ENCODE measurements around the gene VANGL1.
A peak's percentile ranks its signal among the peaks of the same experiment; 100 is the strongest.

VANGL1 gene

DNA sequence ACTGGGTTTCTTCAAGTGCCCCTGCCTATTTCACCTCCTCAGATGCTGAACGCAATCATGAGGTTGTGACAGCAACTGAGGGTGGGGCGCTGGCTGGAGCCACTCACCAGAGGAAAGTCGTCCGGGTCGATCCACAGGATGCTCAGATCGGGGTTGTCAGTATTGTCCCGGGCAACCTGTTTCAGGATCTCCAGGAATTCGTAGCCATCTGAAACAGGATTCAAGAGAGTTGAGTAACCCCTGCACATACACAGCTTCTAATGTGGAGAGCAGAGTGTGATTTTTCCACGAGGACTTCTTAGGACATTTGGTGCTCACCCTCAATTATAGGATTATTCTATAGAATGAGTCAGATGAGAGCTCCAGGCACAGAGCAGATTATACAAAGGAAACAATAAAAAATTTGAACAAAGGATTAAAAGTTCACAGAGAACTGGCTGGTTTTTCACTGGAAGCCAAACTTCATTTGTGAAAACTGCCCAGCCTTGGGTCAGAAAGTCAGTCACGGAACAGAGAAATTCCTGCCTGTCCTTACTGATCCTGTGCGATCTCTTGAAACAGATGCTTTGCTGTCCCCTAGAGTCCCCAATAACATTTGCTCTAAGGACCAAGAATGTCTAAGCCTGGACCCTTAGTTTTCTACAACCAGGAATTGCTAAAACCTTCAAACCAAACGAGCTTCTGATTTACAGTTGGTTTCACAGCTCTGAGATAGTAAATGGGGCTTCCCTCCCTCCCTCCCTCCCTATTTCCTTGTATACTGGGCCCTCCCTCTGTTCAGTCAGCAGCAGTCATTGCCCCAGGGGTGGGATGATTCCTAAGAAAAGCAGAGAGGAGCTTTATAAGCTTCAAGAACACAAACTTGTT lies 63.5 kb downstream of the VANGL1 start:
- no peak for DNase-seq (ENCODE audit: low spot score)

DNA sequence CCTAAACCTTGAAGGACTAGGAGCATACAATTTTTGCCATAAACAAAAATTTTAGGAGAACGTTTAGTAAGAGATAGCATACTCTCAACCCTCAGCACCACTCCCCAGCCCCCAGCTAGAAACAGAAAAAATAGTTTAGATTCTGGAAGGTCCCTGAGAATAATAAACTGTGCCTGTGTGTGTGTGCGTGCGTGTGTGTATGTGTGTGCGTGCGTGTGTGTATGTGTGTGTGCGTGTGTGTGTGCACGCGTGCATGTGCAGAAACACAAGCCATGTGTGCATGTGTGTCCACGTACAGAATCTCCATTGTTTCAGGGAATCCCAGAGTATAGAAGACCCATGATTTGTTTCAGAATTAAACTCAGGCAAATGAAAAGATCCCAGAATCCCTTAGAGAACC lies 64.2 kb downstream of the VANGL1 start:
- no peak for DNase-seq (ENCODE audit: low spot score)

DNA sequence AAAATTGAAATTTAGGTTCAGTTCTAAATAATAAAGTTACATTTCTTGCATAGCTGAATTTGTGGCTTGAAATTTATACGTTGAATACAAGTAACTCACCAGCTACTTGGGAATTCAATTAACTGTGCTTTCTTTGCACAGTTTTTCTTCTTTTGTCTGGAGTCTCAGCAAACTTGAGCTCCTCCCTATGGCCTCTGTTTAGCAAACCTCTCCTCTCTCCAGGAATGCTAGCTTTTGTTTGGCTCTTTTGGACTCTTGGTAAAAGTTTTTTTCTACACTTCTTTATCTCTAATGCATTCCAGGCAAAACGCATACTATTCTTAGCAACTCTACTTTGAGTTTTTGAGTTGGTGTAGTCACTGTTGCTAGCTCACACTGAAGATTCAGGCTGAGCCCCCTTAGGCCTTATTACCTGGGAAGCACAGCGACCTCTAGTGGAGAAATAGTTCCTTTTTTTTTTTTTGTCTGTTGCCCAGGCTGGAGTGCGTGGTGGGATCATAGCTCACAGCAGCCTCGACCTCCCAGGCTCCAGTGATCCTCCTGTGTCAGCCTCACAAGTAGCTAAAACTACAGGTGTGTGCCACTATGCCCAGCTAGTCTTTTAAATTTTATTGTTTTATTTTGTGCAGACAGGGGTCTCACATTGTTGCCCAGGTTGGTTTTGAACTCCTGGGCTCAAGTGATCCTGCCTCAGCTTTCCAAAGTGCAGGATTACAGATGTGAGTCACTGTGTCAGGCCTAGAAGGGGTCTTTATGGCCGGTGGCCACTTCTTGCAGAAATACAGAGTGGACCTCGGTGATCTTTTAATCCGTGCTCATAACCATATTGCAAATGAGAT lies 65.0 kb downstream of the VANGL1 start:
- peak; percentile 31 for DNase-seq (ENCODE audit: low spot score)

DNA sequence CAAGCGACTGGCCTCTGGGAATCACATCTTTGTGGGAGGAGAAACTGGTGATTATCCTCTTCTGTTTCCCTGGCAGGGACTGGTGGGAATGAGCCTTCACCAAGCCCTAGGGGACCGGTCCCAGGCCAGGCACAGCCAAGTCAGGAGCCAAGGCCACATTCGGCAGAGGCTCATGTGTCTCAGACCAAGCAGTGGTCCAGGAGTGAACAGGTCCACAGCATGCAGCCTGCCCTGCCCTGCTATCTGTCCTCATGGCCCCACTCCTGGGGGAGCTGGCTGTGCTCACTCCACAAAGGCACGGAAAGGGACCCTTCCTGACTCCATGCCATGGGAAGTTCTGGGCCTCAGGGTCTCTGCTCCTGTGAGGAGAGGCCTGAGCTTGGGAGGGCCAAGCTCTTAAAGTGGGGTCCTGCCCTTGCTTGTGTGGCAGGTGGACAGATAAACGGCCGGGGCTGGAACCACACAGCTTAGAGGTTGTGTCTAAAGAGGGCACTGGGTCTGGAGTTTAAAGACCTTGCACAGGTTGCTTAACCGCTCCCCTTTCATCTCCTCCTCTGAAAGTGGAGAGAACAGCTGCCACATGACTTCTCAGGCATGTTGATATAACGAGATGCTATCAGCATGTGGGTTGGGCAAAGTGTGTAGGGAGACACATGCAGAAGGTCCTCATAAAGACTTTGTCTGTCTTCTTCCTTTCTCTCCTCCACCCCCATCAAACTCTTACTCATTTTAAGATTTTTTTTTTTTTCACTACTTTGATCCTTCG lies 69.3 kb downstream of the VANGL1 start:
- peak; percentile 10 for DNase-seq (ENCODE audit: low spot score)

DNA sequence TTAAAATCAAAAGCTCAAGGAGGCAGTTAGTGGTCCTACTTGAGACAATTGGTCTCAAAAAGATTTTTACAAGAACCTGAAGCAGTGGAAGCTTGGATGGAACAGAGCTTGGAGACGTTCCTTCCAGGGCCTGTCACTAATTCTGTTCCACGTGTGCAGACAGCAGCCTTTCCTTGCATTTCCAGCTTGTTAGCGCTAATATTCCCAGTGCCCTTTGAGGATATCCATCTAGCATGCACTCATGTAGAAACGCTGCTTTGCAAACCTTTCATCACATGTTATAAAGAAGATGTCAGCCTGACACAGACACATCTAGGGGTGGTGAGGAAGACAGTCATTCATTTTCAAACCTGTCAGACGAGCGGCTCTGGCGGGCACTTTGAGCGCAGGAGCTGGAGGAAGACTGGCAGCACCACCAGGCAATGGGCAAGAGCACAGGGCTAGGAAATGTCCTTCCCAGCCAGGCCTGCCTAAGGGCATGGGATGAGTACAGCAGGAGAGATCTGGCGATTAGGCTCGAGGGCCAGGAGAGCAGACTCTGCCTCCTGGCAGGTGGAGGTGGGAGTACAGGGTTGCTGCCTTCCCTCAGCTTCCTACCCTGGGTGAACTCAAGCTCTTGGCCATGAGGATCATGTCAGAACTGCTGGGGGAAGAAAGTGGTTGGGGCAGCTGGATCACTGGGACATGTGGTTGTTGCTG lies 71.3 kb downstream of the VANGL1 start:
- no peak for DNase-seq (ENCODE audit: low spot score)

DNA sequence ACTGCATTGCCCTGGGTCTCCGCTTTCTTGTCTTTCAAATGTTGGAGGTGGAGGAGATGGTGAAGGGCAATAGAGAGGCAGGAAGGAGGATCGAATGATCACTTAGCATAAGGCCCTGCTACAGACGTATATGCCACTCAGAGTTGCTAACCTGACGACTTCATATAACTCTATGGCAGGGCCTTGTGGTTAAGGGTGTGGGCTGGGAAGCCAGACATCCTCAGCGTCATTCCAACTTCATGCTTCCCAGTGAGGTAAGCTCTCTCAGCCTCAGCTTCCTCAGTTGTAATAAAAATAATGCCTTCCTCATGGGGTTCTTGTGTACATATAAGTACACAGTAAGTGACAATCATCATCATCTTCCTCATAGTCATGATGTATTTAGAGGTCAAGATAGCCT lies 72.1 kb downstream of the VANGL1 start:
- DNase-seq (ENCODE audit: low spot score): no peak

DNA sequence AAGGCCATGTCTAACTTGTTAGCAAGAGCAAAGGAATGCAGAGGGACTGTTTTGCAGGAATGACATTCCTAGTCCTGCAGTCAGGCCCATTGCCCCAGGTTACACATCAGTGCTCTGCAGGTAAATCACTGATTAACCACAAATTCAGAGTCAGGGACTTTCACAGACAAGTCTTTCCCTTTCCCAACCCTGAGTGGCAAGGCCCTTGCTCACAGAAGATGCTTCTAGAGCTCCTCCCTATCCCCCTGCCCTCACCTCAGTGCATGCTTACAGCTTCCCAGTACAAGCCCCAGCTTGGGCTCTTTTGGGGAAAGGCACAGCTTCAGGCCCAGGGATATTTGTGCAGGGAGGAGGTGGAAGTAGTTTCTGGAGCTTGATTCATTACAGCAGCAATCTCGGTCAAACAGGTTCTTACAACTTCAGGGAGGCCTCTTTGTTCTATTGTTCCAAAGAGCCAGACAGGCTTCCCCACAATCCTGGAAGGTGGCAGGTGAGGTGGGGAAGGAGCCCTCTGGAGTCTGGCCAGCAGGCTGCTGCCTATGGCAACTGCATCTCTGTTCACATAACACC lies 72.9 kb downstream of the VANGL1 start:
- DNase-seq (ENCODE audit: low spot score): no peak

DNA sequence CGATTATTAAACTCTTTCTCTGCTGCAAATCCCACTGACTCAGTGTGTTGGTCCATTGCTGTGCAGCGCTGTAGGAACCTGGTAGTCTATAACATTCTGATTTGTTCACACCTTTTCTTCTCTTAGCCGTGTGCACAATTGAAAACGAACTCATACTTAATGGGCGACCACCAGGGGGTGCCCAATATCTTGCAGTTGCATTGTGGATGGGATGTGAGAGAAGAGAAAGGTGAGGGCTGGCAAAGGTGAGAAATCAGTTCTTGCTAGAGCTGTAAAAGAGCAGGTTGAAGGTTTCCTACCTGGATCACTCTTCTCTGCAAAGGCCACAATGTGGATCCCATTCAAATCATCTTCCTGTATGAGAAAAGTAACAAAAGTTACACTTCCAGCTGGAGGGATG lies 75.8 kb downstream of the VANGL1 start:
- DNase-seq (ENCODE audit: low spot score): peak; percentile 11

DNA sequence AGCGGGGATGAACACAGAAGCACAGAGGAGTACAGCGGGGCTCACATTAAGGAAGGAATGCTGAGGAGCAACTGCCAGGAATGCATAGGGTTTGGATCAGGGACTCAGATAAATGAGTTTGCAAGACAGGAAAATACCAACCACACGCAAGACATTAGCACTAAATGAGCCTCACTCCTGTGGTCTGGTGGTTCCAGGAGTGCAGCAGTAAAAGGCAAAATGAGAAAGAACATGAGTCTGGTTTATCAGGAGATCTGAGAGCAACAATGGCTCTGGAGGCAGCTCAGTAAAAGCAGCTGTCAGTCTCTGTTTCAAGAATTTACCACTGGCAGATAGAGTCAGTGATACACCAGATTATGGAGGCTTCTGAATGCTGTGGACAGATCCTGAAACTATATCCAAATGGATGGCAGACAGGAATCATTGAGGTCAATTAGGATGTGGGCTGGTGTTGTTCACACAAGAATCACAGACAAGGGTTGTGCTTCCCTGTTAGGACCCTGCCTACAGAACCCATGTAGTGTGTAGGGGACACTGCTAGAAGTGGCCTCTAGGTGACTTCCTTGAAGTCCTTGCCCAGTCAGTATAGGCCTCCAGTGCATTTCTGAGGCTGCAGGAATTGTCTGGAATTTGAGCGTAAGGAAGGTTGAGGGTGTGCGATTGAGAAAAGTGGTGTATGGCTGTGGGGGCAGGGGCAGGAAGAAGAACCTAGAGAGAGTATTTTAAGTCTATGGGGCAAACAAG lies 76.4 kb downstream of the VANGL1 start:
- DNase-seq (ENCODE audit: low spot score): no peak

DNA sequence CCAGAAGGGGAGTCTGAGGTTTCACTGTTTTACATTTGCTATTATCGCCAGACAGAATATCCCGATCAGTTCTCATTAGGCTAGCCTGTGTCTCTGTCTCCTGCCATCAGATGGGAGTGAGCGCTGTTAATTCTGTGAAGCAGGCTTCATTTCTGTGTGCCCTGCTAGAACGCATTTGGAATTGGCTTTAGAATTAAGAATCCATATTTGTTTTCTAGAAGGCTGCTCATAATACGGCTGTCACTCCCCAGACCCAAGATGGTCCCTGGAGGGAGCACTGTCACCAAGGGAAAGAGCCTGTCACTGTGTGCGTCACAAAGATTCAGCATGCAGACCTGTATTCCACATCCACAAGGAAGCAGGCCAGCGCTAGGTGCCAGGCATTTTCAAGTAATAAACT lies 77.5 kb downstream of the VANGL1 start:
- no peak for DNase-seq (ENCODE audit: low spot score)

DNA sequence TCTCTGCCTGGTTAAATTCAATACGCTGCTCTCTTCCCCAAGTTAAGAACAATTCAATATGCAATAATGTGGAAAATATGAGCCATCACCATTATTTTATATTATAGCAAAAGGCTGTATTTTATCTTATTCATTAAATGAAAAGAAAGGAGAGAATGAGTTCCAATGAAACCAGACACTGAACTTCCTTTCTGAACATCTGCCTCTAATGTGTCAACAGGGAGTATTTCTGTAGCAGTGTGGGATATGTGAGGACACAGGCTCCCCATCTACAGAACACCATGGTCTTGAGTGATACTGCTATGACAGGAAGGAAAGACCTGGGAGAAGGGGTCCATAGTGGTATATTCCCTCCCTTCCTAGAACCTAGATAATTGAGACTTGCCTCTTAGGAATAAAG lies 80.5 kb downstream of the VANGL1 start:
- no peak for DNase-seq (ENCODE audit: low spot score)

DNA sequence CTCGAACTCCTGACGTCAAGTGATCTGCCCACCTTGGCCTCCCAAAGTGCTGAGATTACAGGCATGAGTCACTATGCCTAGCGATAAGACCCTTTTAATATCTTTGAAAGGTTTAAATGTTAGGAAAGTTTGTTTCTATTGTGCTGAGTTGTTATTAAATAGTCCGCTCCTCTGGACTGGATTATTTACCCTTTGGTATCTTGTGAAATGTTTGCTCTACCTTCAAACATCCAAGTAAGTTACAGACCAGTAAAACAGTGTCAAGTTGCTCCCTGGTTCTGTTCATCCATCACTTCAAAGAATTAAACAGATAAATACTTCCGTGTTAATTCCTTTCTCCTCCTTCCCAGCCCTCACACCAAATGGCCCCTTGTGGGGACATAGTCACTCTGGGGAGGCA lies 82.0 kb downstream of the VANGL1 start:
- no peak for DNase-seq (ENCODE audit: low spot score)

DNA sequence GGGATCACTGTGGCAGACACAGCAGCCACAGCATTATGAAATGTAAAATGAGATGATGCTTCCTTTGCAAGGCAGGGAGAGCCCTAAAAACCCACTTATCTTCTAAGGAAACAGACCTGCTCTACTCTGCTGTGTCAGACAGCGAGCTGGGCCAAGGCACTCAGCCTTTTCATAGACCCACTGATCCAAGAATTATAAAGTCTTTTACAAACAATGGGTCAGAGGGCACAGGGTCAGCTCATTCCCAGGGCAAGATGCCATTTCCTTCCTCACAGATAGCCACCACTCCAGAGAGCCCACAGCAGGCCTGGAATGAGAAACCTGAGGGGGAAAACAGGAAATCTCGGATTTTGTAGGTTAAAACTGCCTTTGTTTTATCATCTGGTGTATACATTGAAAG lies 83.8 kb downstream of the VANGL1 start:
- no peak for DNase-seq (ENCODE audit: low spot score)

DNA sequence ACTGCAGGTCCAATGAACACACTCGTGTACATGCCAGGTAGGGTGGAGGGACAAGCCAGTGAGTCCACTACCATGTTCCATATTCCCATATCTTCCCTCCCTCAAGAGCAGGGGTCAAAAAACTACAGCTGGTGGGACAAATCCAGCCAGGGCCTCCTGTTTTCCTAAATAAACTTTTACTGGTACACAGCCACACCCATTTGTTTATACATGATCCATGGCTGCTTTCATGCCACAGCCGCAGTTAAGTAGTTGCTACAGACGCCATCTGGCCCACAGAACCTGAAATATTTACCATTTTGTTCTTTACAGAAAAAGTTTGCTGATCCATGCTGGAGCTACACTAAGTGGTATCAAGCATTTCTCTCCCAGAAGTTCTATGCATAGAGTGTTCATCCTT lies 84.4 kb downstream of the VANGL1 start:
- DNase-seq (ENCODE audit: low spot score): no peak

DNA sequence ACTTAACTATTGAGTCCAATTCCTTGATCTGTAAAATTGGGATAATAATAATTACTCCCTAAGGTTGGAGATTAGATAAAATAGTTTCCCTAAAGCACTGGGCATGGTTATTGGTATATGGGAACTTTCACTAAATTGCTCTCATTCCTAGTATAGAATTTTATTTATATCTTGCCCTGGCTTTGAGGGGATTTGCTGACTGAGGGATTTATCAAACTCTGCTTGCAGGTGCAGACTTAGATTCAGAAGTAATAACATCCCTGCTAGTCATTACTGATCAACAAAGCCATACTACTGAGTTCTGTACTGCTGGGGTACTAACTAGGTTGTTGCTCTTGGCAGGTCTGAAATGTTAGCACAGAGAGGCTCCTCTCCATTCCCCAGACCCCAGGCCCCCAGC lies 84.8 kb downstream of the VANGL1 start:
- no peak for DNase-seq (ENCODE audit: low spot score)

DNA sequence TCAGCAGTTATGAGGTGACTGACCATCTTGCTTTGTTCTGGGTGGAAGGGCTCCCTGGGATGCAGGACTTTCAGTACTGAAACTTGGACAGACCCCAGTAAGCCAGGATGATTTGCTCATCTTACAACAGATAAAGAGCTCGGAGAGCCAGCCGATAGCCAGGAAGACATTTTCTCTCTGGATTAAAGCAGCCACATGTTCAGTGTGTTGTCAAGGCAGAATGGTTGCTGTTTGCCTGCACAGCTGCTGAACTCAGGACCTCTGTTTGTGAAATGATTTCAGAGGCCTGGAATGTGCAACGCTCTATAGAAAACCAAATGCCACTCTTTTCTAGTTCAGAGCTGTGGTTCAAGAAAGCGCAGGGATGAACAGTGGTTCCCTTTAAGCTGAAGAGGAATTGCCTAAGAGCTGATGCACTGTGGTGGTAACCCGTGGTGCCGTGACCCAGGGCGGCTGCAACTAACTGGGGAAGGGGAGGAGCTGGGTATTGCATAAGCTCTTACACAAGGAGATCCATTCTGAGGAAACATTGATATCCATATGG lies 86.0 kb downstream of the VANGL1 start:
- DNase-seq (ENCODE audit: low spot score): peak; percentile 44

DNA sequence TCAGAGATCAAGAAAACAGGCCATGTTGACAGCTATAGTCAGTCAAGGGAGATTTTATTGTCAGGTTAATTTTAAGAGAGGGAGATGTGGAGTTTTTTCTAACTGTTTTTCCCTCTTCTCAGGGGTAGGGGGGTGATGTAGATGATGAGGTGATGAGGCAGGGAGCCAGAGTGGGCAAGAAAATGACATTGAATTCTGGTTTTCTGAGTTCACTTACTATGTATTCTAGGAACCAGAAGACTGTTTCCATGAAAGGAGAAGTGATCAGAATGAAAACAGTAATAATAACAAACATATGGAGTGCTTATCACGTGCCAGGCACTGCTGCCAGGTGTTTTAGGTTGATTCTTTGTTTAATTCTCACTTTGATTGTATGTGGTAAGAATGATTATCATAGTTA lies 86.6 kb downstream of the VANGL1 start:
- DNase-seq (ENCODE audit: low spot score): no peak

DNA sequence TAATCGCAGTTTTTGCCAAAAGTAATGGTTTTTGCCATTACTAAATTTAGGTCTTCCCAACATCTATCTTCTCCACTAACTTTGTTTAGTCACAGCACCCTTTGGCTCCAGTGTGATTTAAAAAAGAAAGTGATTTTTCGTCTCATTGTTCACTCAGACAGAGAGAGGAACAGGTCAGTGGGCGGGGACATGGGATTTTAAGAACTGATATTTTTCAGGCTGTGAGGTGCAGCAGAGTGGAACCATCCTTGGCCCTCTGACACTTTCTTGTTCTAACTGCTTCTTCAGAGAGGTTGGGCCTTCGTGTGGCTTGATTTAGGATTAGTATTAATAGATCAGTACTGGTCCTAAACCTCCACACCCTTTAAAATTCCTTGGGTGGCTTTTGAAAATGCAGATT lies 88.0 kb downstream of the VANGL1 start:
- no peak for DNase-seq (ENCODE audit: low spot score)

DNA sequence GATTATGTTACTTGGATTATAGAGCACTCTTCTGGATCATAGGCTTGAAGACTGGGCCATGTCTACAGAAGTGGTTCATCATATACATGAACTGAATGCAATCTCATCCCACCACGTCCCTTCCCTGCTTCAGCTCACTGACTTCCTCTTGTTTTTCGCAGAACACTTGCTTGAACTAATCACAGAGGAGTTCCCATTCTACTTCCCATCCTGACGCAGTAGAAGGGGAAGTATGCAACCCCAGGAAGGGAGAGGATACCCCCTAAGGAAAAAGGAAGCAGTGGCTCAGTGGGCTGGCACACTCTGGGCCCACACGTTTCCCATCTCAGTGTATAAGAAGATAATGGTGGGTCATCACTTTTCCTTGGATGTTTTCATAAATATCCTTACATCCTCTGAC lies 90.5 kb downstream of the VANGL1 start:
- no peak for DNase-seq (ENCODE audit: low spot score)

DNA sequence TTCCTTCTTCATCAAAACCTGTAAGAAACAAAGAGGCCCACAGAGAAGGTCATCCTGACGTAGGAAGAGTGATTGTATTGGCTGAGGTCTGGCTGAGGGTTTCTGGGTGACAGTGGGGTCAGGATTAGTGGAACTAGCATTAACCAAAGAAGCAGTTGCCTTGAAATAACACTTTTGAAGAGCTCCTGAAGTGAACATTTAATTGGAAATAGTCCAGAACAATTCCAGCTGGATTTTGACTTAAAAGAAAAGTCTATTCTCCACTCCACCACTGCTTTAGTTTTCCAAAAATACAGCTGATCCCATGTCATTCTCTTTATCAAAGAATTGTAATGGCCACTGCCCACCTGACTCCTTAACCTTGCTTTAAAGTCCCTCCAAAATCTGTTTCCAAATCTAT lies 99.0 kb downstream of the VANGL1 start:
- DNase-seq (ENCODE audit: low spot score): no peak

All from HuH-7 (cell line).